ENCODE measurements around the gene FGF4. TPM values are rescaled to one million over a fixed set of nuclear protein-coding genes. Genes with fewer than 3 reads are reported as not detected.

Gene FGF4
- polyA plus RNA-seq, 1 experiment = not detected

DNA sequence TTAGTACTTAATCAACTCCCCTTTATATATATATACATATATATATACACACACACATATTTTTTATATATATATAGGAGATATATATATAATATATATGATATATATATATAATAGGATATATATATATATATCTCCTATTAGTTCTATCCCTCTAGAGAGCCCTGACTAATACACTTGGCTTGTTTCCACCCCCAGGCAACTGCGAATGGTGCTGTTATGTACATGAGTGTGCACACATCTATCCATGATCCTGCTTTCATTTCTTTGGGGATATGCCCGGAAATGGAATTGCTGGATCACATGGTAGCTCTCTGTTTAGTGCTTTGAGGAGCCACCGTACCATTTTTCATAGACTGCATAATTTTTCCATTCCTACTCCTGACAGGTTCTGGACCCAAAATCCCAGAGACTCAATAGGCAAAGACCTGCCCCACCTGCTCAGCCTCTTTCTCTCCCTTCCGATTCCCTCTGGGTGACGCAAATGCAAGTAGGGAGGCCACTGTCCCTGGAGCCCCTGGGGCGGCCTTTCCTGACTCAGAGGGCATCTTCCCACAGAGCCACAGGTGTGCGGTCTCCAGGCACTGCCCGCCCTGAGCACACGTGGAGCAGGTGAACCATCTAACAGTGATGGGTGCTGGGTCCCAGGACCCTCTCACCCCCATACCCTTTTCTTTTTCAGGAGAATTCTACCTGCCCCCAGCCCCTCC is 32.1 kb upstream of the FGF4 start:
- DNase-seq (ENCODE audit: low read depth) = no peak
- H3K4me3 ChIP-seq (ENCODE audit: low read depth, low read length) = no peak overlapping the region
- no peaks in the 10 kb centered on the region for H3K36me3 ChIP-seq (ENCODE audit: control insufficient read depth, insufficient read depth, low read length)
- H3K27me3 ChIP-seq (ENCODE audit: control insufficient read depth, insufficient read depth, low read length) = peaks cover 9% of the 10 kb centered on the region
- TF ChIP-seq, protein P1, sequence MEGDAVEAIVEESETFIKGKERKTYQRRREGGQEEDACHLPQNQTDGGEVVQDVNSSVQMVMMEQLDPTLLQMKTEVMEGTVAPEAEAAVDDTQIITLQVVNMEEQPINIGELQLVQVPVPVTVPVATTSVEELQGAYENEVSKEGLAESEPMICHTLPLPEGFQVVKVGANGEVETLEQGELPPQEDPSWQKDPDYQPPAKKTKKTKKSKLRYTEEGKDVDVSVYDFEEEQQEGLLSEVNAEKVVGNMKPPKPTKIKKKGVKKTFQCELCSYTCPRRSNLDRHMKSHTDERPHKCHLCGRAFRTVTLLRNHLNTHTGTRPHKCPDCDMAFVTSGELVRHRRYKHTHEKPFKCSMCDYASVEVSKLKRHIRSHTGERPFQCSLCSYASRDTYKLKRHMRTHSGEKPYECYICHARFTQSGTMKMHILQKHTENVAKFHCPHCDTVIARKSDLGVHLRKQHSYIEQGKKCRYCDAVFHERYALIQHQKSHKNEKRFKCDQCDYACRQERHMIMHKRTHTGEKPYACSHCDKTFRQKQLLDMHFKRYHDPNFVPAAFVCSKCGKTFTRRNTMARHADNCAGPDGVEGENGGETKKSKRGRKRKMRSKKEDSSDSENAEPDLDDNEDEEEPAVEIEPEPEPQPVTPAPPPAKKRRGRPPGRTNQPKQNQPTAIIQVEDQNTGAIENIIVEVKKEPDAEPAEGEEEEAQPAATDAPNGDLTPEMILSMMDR (IDR thresholded peaks at IDR 0.05; ENCODE audit: insufficient read depth, low read depth, low read length) = no peak
- POLR2A ChIA-PET = no interaction called here
- CTCF ChIA-PET = no interaction called here

DNA sequence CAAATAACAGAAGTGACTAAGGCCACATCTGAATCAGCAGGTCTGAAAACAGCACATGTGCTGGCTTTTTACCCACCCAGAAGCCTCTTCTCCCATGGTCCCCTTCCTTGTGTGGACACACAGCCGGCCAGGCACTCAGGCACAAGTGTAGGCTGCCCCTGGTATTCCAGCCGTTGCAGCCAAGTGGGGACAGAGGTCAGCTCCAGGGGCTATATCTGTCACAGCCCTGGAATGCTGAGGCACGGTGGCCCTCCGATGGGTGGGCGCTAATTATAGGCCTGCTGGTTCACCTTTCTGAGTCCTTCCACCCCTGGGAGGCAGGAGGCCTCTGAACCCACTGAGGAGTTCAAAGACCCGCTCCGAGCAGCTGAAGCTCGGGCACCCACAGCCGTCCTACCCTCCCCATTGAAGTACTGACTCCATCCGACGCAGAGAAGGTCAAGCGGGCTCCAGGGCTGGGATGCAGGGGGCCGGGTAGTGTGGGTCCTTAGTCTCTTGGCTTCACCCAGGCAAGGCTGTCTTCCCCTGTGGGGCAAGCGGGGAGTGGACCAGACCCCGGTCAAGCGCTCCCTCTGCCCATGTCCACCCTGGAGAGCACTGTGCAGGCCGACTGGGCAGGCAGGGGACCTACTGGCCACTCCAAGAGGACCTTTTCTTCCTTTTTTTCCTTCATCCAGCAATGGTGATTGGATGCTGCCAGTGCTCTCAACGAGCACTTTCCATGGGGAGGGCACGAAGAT is 29.8 kb upstream of the FGF4 start:
- CTCF ChIA-PET = interaction anchor here (0.6 kb wide), 1 partner anchor 94 kb away, joined by 6 read pairs; no protein-coding TSS in a partner anchor
- peaks cover 6% of the 10 kb centered on the region for H3K27me3 ChIP-seq (ENCODE audit: control insufficient read depth, insufficient read depth, low read length)
- TF ChIP-seq, protein P1 (IDR thresholded peaks at IDR 0.05; ENCODE audit: insufficient read depth, low read depth, low read length) = no peak
- H3K4me3 ChIP-seq (ENCODE audit: low read depth, low read length) = no peak overlapping the region
- POLR2A ChIA-PET = no interaction called here
- H3K36me3 ChIP-seq (ENCODE audit: control insufficient read depth, insufficient read depth, low read length) = no peaks in the 10 kb centered on the region
- DNase-seq (ENCODE audit: low read depth) = no peak

DNA sequence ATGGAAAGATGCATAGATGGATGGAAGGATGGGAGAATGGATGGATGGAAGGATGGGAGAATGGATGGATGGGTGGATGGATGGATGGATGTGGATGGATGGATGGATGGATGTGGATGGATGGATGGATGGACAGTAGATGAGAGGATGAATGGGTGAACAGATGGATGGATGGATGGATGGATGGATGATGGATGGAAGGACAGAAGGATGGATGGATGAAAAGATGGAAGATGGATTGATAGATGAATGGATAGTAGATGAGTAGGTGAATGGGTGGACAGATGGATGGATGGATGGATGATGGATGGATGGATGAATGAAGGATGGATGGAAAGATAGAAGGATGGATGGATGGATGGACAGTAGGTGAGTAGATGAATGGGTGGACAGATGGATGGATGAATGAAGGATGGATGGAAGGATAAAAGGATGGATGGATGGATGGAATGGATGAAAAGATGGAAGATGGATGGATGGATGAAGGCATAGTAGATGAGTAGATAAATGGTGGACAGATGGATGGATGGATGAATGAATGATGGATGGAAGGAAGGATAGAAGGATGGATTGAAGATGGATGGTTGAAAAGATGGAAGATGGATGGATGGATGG is 28.6 kb upstream of the FGF4 start:
- peaks cover 4% of the 10 kb centered on the region for H3K27me3 ChIP-seq (ENCODE audit: control insufficient read depth, insufficient read depth, low read length)
- TF ChIP-seq, protein P1 (IDR thresholded peaks at IDR 0.05; ENCODE audit: insufficient read depth, low read depth, low read length) = no peak
- ChIA-PET POLR2A (no interaction called here), CTCF (no interaction called here)
- H3K4me3 ChIP-seq (ENCODE audit: low read depth, low read length) = no peak overlapping the region
- DNase-seq (ENCODE audit: low read depth) = no peak
- no peaks in the 10 kb centered on the region for H3K36me3 ChIP-seq (ENCODE audit: control insufficient read depth, insufficient read depth, low read length)

DNA sequence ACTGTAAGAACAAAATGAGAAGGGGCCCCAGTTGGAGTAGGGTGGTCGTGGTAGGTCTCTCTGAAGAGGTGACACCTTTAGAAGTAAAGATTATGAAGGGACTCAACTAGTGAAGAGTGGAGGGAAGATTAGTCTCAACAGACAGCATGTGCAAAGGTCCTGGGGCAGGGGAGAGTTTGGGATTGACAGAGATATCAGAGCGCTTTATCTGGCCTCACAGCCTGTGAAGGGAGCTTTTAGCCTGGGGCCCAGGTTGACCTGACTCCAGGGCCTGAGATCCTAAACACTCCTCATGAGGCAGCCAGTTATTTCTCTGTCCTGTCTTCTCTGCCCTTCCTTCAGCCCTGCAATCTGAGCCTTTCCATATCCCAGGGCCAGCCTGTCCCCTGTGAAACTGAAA is 27.9 kb upstream of the FGF4 start:
- DNase-seq (ENCODE audit: low read depth) = no peak
- Histone ChIP-seq H3K4me3 (ENCODE audit: low read depth, low read length) (no peak overlapping the region), H3K36me3 (ENCODE audit: control insufficient read depth, insufficient read depth, low read length) (no peaks in the 10 kb centered on the region), H3K27me3 (ENCODE audit: control insufficient read depth, insufficient read depth, low read length) (peaks cover 3% of the 10 kb centered on the region; the same call in 1 of the 2 replicates)
- ChIA-PET CTCF (no interaction called here), POLR2A (no interaction called here)
- TF ChIP-seq, protein P1 (IDR thresholded peaks at IDR 0.05; ENCODE audit: insufficient read depth, low read depth, low read length) = no peak

DNA sequence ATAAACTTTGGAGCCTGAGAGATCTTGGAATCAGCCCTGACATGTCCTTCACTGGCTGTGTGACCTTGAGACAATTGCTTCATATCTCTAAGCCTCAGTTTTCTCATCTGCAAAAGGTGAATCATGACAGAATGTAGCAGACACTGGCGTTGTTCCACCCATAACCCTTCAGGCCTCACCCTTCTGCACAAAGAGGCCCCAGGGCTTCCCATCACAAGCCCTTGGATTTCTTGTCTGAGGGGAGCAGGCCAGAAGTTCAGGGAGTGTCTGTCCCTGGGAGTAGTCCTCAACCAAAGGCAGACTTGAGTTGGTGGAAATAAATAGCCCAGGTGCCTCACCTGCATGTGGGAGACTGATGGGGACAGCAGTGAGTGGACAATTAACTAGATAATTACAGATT is 27.4 kb upstream of the FGF4 start:
- DNase-seq (ENCODE audit: low read depth) = no peak
- POLR2A ChIA-PET = no interaction called here
- H3K4me3 ChIP-seq (ENCODE audit: low read depth, low read length) = no peak overlapping the region
- H3K27me3 ChIP-seq (ENCODE audit: control insufficient read depth, insufficient read depth, low read length) = no peaks in the 10 kb centered on the region
- H3K36me3 ChIP-seq (ENCODE audit: control insufficient read depth, insufficient read depth, low read length) = no peaks in the 10 kb centered on the region
- CTCF ChIA-PET = no interaction called here
- TF ChIP-seq, protein P1 (IDR thresholded peaks at IDR 0.05; ENCODE audit: insufficient read depth, low read depth, low read length) = no peak
